ENCODE measurements around the gene AOC3. TPM values are rescaled to one million over a fixed set of nuclear protein-coding genes. Genes with fewer than 3 reads are reported as not detected.
A peak's percentile ranks its signal among the peaks of the same experiment; 100 is the strongest.

Gene AOC3
- total and polyA plus RNA-seq, 2 of the 13 experiments (the other 11 are each of a cell fraction or from before 2014, with no cell fraction given), result 8.7 to 51.7 TPM

DNA sequence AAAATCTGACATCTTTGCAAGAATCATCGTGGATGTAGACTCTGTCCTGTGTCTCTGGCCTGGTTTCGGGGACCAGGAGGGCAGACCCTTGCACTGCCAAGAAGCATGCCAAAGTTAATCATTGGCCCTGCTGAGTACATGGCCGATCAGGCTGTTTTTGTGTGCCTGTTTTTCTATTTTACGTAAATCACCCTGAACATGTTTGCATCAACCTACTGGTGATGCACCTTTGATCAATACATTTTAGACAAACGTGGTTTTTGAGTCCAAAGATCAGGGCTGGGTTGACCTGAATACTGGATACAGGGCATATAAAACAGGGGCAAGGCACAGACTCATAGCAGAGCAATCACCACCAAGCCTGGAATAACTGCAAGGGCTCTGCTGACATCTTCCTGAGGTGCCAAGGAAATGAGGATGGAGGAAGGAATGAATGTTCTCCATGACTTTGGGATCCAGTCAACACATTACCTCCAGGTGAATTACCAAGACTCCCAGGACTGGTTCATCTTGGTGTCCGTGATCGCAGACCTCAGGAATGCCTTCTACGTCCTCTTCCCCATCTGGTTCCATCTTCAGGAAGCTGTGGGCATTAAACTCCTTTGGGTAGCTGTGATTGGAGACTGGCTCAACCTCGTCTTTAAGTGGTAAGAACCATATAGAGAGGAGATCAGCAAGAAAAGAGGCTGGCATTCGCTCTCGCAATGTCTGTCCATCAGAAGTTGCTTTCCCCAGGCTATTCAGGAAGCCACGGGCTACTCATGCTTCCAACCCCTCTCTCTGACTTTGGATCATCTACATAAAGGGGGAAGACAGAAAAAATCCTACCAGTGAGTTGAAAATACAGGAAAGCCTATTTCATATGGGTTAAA is 49.7 kb downstream of the AOC3 start, which contains the start of gene G6PC1 (continued):
- TF ChIP-seq MATR3 (CRISPR knock-in tag; IDR thresholded peaks at IDR 0.05) (no peak), ARNT (IDR thresholded peaks at IDR 0.05) (no peak), SPEN (CRISPR knock-in tag; IDR thresholded peaks at IDR 0.05; ENCODE audit: low read depth) (peak; percentile 92; the same call in 1 of the 2 replicates), PTBP1 (IDR thresholded peaks at IDR 0.05; ENCODE audit: low read depth, low read length, poor library complexity, severe bottlenecking) (no peak), FOXM1 (CRISPR knock-in tag; IDR thresholded peaks at IDR 0.05) (no peak), HOXA3 (CRISPR knock-in tag; IDR thresholded peaks at IDR 0.05) (peak; percentile 88), SIX4 (CRISPR knock-in tag; IDR thresholded peaks at IDR 0.05) (no peak), TARDBP (CRISPR knock-in tag; IDR thresholded peaks at IDR 0.05) (no peak; the same call in 1 of the 2 replicates), ZNF33B (CRISPR knock-in tag; IDR thresholded peaks at IDR 0.05) (peak; percentile 88), ZFP62 (CRISPR knock-in tag; IDR thresholded peaks at IDR 0.05) (no peak), ZNF274 (CRISPR knock-in tag; IDR thresholded peaks at IDR 0.05) (peak; percentile 64; the same call in 1 of the 2 replicates), TCF7 (IDR thresholded peaks at IDR 0.05; ENCODE audit: low read depth) (peak; percentile 24; the same call in 1 of the 2 replicates), ZNF329 (CRISPR knock-in tag; IDR thresholded peaks at IDR 0.05; ENCODE audit: low read depth) (no peak), ZNF567 (CRISPR knock-in tag; IDR thresholded peaks at IDR 0.05; ENCODE audit: borderline replicate concordance) (no peak), KAT8 (CRISPR knock-in tag; IDR thresholded peaks at IDR 0.05) (peak; percentile 73), ZNF501 (CRISPR knock-in tag; IDR thresholded peaks at IDR 0.05) (peak; percentile 63), ZNF230 (CRISPR knock-in tag; IDR thresholded peaks at IDR 0.05) (no peak; the same call in 1 of the 2 replicates), KDM5B (CRISPR knock-in tag; IDR thresholded peaks at IDR 0.05; ENCODE audit: borderline replicate concordance) (no peak), ELF3 (CRISPR knock-in tag; IDR thresholded peaks at IDR 0.05) (peak; percentile 84), ZNF143 (CRISPR knock-in tag; IDR thresholded peaks at IDR 0.05) (no peak), STAG1 (CRISPR knock-in tag; IDR thresholded peaks at IDR 0.05) (peak; percentile 8)
- TF ChIP-seq, protein P1, sequence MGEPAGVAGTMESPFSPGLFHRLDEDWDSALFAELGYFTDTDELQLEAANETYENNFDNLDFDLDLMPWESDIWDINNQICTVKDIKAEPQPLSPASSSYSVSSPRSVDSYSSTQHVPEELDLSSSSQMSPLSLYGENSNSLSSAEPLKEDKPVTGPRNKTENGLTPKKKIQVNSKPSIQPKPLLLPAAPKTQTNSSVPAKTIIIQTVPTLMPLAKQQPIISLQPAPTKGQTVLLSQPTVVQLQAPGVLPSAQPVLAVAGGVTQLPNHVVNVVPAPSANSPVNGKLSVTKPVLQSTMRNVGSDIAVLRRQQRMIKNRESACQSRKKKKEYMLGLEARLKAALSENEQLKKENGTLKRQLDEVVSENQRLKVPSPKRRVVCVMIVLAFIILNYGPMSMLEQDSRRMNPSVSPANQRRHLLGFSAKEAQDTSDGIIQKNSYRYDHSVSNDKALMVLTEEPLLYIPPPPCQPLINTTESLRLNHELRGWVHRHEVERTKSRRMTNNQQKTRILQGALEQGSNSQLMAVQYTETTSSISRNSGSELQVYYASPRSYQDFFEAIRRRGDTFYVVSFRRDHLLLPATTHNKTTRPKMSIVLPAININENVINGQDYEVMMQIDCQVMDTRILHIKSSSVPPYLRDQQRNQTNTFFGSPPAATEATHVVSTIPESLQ (CRISPR knock-in tag; conservative IDR thresholded peaks at IDR 0.05), result 0 out of 2 replicates have a peak, but pooled peaks have one; percentile 35
- TF ChIP-seq, protein P2, sequence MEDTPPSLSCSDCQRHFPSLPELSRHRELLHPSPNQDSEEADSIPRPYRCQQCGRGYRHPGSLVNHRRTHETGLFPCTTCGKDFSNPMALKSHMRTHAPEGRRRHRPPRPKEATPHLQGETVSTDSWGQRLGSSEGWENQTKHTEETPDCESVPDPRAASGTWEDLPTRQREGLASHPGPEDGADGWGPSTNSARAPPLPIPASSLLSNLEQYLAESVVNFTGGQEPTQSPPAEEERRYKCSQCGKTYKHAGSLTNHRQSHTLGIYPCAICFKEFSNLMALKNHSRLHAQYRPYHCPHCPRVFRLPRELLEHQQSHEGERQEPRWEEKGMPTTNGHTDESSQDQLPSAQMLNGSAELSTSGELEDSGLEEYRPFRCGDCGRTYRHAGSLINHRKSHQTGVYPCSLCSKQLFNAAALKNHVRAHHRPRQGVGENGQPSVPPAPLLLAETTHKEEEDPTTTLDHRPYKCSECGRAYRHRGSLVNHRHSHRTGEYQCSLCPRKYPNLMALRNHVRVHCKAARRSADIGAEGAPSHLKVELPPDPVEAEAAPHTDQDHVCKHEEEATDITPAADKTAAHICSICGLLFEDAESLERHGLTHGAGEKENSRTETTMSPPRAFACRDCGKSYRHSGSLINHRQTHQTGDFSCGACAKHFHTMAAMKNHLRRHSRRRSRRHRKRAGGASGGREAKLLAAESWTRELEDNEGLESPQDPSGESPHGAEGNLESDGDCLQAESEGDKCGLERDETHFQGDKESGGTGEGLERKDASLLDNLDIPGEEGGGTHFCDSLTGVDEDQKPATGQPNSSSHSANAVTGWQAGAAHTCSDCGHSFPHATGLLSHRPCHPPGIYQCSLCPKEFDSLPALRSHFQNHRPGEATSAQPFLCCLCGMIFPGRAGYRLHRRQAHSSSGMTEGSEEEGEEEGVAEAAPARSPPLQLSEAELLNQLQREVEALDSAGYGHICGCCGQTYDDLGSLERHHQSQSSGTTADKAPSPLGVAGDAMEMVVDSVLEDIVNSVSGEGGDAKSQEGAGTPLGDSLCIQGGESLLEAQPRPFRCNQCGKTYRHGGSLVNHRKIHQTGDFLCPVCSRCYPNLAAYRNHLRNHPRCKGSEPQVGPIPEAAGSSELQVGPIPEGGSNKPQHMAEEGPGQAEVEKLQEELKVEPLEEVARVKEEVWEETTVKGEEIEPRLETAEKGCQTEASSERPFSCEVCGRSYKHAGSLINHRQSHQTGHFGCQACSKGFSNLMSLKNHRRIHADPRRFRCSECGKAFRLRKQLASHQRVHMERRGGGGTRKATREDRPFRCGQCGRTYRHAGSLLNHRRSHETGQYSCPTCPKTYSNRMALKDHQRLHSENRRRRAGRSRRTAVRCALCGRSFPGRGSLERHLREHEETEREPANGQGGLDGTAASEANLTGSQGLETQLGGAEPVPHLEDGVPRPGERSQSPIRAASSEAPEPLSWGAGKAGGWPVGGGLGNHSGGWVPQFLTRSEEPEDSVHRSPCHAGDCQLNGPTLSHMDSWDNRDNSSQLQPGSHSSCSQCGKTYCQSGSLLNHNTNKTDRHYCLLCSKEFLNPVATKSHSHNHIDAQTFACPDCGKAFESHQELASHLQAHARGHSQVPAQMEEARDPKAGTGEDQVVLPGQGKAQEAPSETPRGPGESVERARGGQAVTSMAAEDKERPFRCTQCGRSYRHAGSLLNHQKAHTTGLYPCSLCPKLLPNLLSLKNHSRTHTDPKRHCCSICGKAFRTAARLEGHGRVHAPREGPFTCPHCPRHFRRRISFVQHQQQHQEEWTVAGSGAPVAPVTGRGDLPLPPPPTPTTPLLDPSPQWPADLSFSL (CRISPR knock-in tag; IDR thresholded peaks at IDR 0.05), result no peak

All from HepG2 (cell line).